Measurements from ENCODE around the gene RAB6A. TPM values are rescaled to one million over a fixed set of nuclear protein-coding genes. Genes with fewer than 3 reads are reported as not detected.

RAB6A gene
- total and polyA plus RNA-seq, 2 donors (not counting 3 experiments of a cell fraction or from before 2014, with no cell fraction given) = 45.0 to 130 TPM

DNA sequence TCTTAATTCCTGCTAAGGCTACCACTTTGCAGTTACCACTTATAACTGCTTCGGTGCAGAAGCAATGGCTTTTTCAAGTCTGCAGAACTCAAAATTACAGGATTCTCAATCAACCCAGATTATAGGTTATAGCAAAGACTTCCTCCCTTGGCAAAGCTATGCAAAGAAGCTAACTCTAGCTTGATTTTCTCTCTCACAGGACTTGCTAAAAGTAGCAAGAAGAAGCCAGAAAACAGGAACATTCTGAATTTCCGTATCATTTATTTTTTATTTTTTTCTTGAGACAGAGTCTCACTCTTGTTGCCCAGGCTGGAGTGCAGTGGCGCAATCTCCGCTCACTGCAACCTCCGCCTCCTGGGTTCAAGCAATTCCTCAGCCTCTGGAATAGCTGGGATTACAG, 125.2 kb downstream of the RAB6A start:
- Histone ChIP-seq H3K4me2 (ENCODE audit: insufficient read depth, low read length) (no peak overlapping the region), H3K9ac (replicated peaks; ENCODE audit: extremely low read depth, insufficient read depth, low read length) (no peak overlapping the region), H3K79me2 (ENCODE audit: control insufficient read depth, insufficient read depth, low read length) (no peaks in the 10 kb centered on the region), H3K4me1 (ENCODE audit: control insufficient read depth, extremely low read depth, insufficient read depth, low read length) (no peaks in the 10 kb centered on the region), H3K9me3 (replicated peaks; ENCODE audit: control insufficient read depth, insufficient read depth, low read length) (no peaks in the 10 kb centered on the region), H3K36me3 (ENCODE audit: control insufficient read depth in 2 of 2, extremely low read depth in 1 of 2, insufficient read depth in 2 of 2, low read length in 2 of 2) (no peaks in the 10 kb centered on the region), H2AFZ (ENCODE audit: low read depth, low read length) (no peak overlapping the region), H3K27me3 (ENCODE audit: control insufficient read depth in 2 of 2, insufficient read depth in 2 of 2, low read length in 2 of 2) (peaks cover 3 to 5% of the 10 kb centered on the region in 2 experiments), H3K4me3 (replicated peaks in 1 of 3; ENCODE audit: insufficient read depth in 1 of 3, low read depth in 1 of 3, low read length in 3 of 3) (no peak overlapping the region), H4K20me1 (replicated peaks; ENCODE audit: control insufficient read depth, extremely low read depth, insufficient read depth, low read length) (no peaks in the 10 kb centered on the region), H3K9me1 (replicated peaks; ENCODE audit: control insufficient read depth, extremely low read depth, insufficient read depth, low read length) (no peaks in the 10 kb centered on the region), H3K27ac (ENCODE audit: insufficient read depth, low read depth, low read length) (no peak overlapping the region)
- dilution Hi-C loops (cut with MboI; ENCODE audit: extremely low pct_ligation_motif_present, low sequenced_read_pairs) (no loop called here), intact Hi-C loops (cut with micrococcal nuclease) (no loop called here)
- BruUV-seq (replicated peaks) = no TSS peak
- no peak for FAIRE-seq
- ChIA-PET POLR2A (no interaction called here), CTCF (interaction anchor here (1.7 to 5.7 kb wide), 3 partner anchors 9 to 25 kb away, joined by 5 to 47 read pairs (median 7); no protein-coding TSS in a partner anchor)
- no peak for TF ChIP-seq MAX (IDR thresholded peaks at IDR 0.05; ENCODE audit: insufficient read depth, insufficient read length)
- TF ChIP-seq CTCF (IDR thresholded peaks at IDR 0.05; ENCODE audit: extremely low read depth in 1 of 2, insufficient read depth in 1 of 2, low read depth in 1 of 2, low read length in 2 of 2) = no peak
- no peak for TF ChIP-seq GATA2 (IDR thresholded peaks at IDR 0.05; ENCODE audit: insufficient read depth, insufficient read length, low read depth, low read length)
- no peak for TF ChIP-seq JUN (IDR thresholded peaks at IDR 0.05; ENCODE audit: borderline replicate concordance, insufficient read depth, insufficient read length, low read depth)
- TF ChIP-seq POLR2AphosphoS5 (IDR thresholded peaks at IDR 0.05; ENCODE audit: insufficient read depth, low read depth, low read length) = no peak
- no peak for TF ChIP-seq MYC (IDR thresholded peaks at IDR 0.05; ENCODE audit: low read depth, low read length)
- TF ChIP-seq FOS (IDR thresholded peaks at IDR 0.05; ENCODE audit: borderline replicate concordance, insufficient read depth, low read length) = no peak
- TF ChIP-seq POLR2A (IDR thresholded peaks at IDR 0.05; ENCODE audit: low read depth, low read length) = no peak
- TF ChIP-seq EZH2 (IDR thresholded peaks at IDR 0.05; ENCODE audit: borderline replicate concordance, low read depth, low read length, severe bottlenecking) = no peak
- DNase-seq (ENCODE audit: low read depth, low spot score) = no peak
